GM23338 (cell line): Measurements from ENCODE around the gene EYA4. TPM values are rescaled to one million over a fixed set of nuclear protein-coding genes. Genes with fewer than 3 reads are reported as not detected.

Experiments used
- ATAC-seq: fragments of 200-7000 bp; cut with Tn5 transposase; 3 replicates; pipeline ENCODE4 v1.9.1; 2020
- DNase-seq: peaks from one replicate; pipeline ENCODE4 v3.0.0-alpha.2; 2015; ENCODE audit warnings: low spot score
- H2AFZ ChIP-seq: fragments of 200-600 bp; sonication (generic); 2 replicates; pipeline ENCODE4 v1.8.0; 2016; ENCODE audit warnings: antibody characterized with exemption, mild to moderate bottlenecking, moderate library complexity
- H3F3A ChIP-seq: fragments of 200-600 bp; sonication (generic); replicated peaks from 2 replicates; pipeline ENCODE4 v1.8.0; 2017; ENCODE audit warnings: antibody characterized with exemption, mixed run types, low read depth
- H3K27ac ChIP-seq: fragments of 200-600 bp; sonication (generic); 2 replicates; pipeline ENCODE4 v1.6.1; 2016; ENCODE audit warnings: low read depth
- H3K27me3 ChIP-seq: fragments of 200-600 bp; sonication (generic); 2 replicates; pipeline ENCODE4 v1.8.0; 2016; ENCODE audit warnings: mild to moderate bottlenecking, mixed run types, moderate library complexity; ENCODE audit not compliant: insufficient read depth
- H3K36me3 ChIP-seq: fragments of 200-600 bp; sonication (generic); 2 replicates; pipeline ENCODE4 v1.8.0; 2016; ENCODE audit warnings: mild to moderate bottlenecking; ENCODE audit not compliant: insufficient read depth
- H3K4me1 ChIP-seq: fragments of 200-600 bp; sonication (generic); 2 replicates; pipeline ENCODE4 v1.8.0; 2016; ENCODE audit warnings: mild to moderate bottlenecking, moderate library complexity; ENCODE audit not compliant: insufficient read depth
- H3K4me2 ChIP-seq: fragments of 200-600 bp; sonication (generic); 2 replicates; pipeline ENCODE4 v1.7.1; 2017; ENCODE audit warnings: mixed run types
- H3K4me3 ChIP-seq: fragments of 200-600 bp; sonication (generic); 2 replicates; pipeline ENCODE4 v1.6.1; 2016; ENCODE audit warnings: mixed run types
- H3K79me2 ChIP-seq: fragments of 200-600 bp; sonication (generic); replicated peaks from 2 replicates; pipeline ENCODE4 v1.8.0; 2017; ENCODE audit warnings: mild to moderate bottlenecking; ENCODE audit not compliant: insufficient read depth
- H3K9me2 ChIP-seq: fragments of 200-600 bp; sonication (generic); 2 replicates; pipeline ENCODE4 v1.8.0; 2017; ENCODE audit not compliant: insufficient read depth
- H4K20me1 ChIP-seq: fragments of 200-600 bp; sonication (generic); replicated peaks from 2 replicates; pipeline ENCODE4 v1.8.0; 2017; ENCODE audit warnings: mild to moderate bottlenecking; ENCODE audit not compliant: insufficient read depth
- H3K27ac Mint-ChIP-seq: 2 replicates; pipeline ENCODE4 v1.8.0; 2020; ENCODE audit warnings: inconsistent platforms, mild to moderate bottlenecking, moderate library complexity, mixed read lengths
- H3K27me3 Mint-ChIP-seq: 3 replicates; pipeline ENCODE4 v1.8.0; 2022; ENCODE audit warnings: low read depth, mild to moderate bottlenecking, moderate library complexity, mixed read lengths, inconsistent platforms; ENCODE audit not compliant: insufficient read depth, poor library complexity
- H3K36me3 Mint-ChIP-seq: 3 replicates; pipeline ENCODE4 v1.8.0; 2021; ENCODE audit warnings: low read depth, mild to moderate bottlenecking, inconsistent platforms, moderate library complexity, mixed read lengths
- H3K4me1 Mint-ChIP-seq: 3 replicates; pipeline ENCODE4 v1.8.0; 2020; ENCODE audit warnings: mild to moderate bottlenecking, inconsistent platforms, mixed read lengths
- H3K4me3 Mint-ChIP-seq: 3 replicates; pipeline ENCODE4 v1.8.0; 2021; ENCODE audit warnings: moderate library complexity, mild to moderate bottlenecking, inconsistent platforms, mixed read lengths
- H3K9me3 Mint-ChIP-seq: 3 replicates; pipeline ENCODE4 v1.8.0; 2020; ENCODE audit warnings: moderate library complexity, mild to moderate bottlenecking, inconsistent platforms, mixed read lengths
- CREB1 ChIP-seq: fragments of 250-450 bp; sonication (Bioruptor Pico); IDR thresholded peaks from 2 replicates; pipeline ENCODE4 v1.5.0; 2020; ENCODE audit warnings: low read depth, mild to moderate bottlenecking, moderate library complexity
- CTCF ChIP-seq, 2 experiments: fragments of 200-600 bp in 1 of 2; sonication (generic) in 1 of 2; conservative IDR thresholded peaks; 2 replicates each; pipeline versions ENCODE4 v1.5.1 to v1.6.1; 2016 to 2017; ENCODE audit warnings: antibody characterized with exemption in 2 of 2, low read depth in 2 of 2, mild to moderate bottlenecking in 2 of 2, moderate library complexity in 1 of 2
- ETS1 ChIP-seq: IDR thresholded peaks from 2 replicates; pipeline ENCODE4 v1.6.1; 2016; ENCODE audit warnings: antibody characterized with exemption
- EZH2phosphoT487 ChIP-seq: fragments of 200-600 bp; sonication (generic); IDR thresholded peaks from one replicate; pipeline ENCODE4 v1.8.1; 2018; ENCODE audit warnings: antibody characterized with exemption; ENCODE audit not compliant: unreplicated experiment
- NANOG ChIP-seq: IDR thresholded peaks from 2 replicates; pipeline ENCODE4 v1.6.1; 2016; ENCODE audit warnings: antibody characterized with exemption, borderline replicate concordance
- STAT1 ChIP-seq: IDR thresholded peaks from one replicate; pipeline ENCODE4 v1.6.1; 2016; ENCODE audit warnings: antibody characterized with exemption; ENCODE audit not compliant: unreplicated experiment
- ZNF114 ChIP-seq: fragments of 250-450 bp; sonication (Bioruptor Pico); IDR thresholded peaks from 2 replicates; pipeline ENCODE4 v1.5.0; 2020; ENCODE audit warnings: mild to moderate bottlenecking, moderate library complexity
- ZNF331 ChIP-seq: fragments of 250-450 bp; sonication (Bioruptor Pico); IDR thresholded peaks from 2 replicates; pipeline ENCODE4 v1.5.0; 2020; ENCODE audit warnings: low read depth, mild to moderate bottlenecking, moderate library complexity
- ZNF462 ChIP-seq: fragments of 250-450 bp; sonication (Bioruptor Pico); IDR thresholded peaks from 2 replicates; pipeline ENCODE4 v1.5.0; 2020; ENCODE audit warnings: mild to moderate bottlenecking, moderate library complexity
- polyA plus RNA-seq: library from polyadenylated mRNA; unstranded; fragments of >200 nt; fragmentation: Nextera tagmentation; extraction: Ambion mirVana; gene quantifications from 2 replicates; pipeline ENCODE4 v1.2.1, GENCODE V29; 2016
- total RNA-seq: library from RNA; depleted of rRNA; stranded (reverse); fragments of >200 nt; shearing (Covaris generic); gene quantifications from 2 replicates; pipeline ENCODE4 v1.2.3, GENCODE V29; 2014

Gene EYA4
- total and polyA plus RNA-seq, 2 experiments from 2014 or later = 0.05 to 0.21 TPM

- no peak for DNase-seq
- Histone ChIP-seq H3K9me2 (no peaks in the 10 kb centered on the region), H3K27me3 (no peaks in the 10 kb centered on the region), H3K79me2 (no peaks in the 10 kb centered on the region), H4K20me1 (no peaks in the 10 kb centered on the region), H3K27ac (no peak overlapping the region), H3F3A (no peaks in the 10 kb centered on the region), H3K4me3 (no peak overlapping the region), H2AFZ (no peak overlapping the region), H3K4me1 (no peaks in the 10 kb centered on the region), H3K36me3 (no peaks in the 10 kb centered on the region), H3K4me2 (no peak overlapping the region)
- no peaks in the 10 kb centered on the region for H3K36me3 Mint-ChIP-seq
- H3K9me3 Mint-ChIP-seq = no peaks in the 10 kb centered on the region
- peaks cover 3% of the 10 kb centered on the region; the same call in 1 of the 3 replicates for H3K4me1 Mint-ChIP-seq
- TF ChIP-seq EZH2phosphoT487 (no peak), NANOG (no peak), STAT1 (no peak), ZNF114 (no peak), ZNF331 (CRISPR knock-in tag) (no peak), ZNF462 (CRISPR knock-in tag) (no peak), CREB1 (CRISPR knock-in tag) (no peak), CTCF (conservative IDR thresholded peaks at IDR 0.05; ENCODE audit: low read depth in 2 of 2) (no peak), ETS1 (no peak)
- ATAC-seq = no peak
- no peaks in the 10 kb centered on the region for H3K27me3 Mint-ChIP-seq
- H3K27ac Mint-ChIP-seq = no peak overlapping the region
- no peak overlapping the region for H3K4me3 Mint-ChIP-seq
Observed at GRCh38 chr6:133359256-133359655, 118.1 kb downstream of the EYA4 start.
